Thymus (tissue), 11 donors: ENCODE data around the gene SSR3. TPM values are rescaled to one million over a fixed set of nuclear protein-coding genes. Genes with fewer than 3 reads are reported as not detected.

Experiments used
- DNase-seq, 9 donors: peaks; one replicate each; pipeline ENCODE4 v3.0.0-alpha.2; 2013; ENCODE audit warnings: low spot score in 9 of 9, low read depth in 6 of 9, missing footprints in 1 of 9
- H3K27ac ChIP-seq, 2 donors: one replicate each; pipeline ENCODE4 v1.5.1; 2013; ENCODE audit warnings: control low read depth in 1 of 2, low read depth in 1 of 2, low read length in 1 of 2, mild to moderate bottlenecking in 1 of 2, moderate library complexity in 1 of 2
- H3K27me3 ChIP-seq, 2 donors: one replicate each; pipeline ENCODE4 v1.5.1; 2013; ENCODE audit warnings: low read length in 1 of 2; ENCODE audit not compliant: control insufficient read depth in 2 of 2, insufficient read depth in 1 of 2
- H3K36me3 ChIP-seq, 2 donors: one replicate each; pipeline ENCODE4 v1.5.1; 2013; ENCODE audit warnings: low read length in 1 of 2, mild to moderate bottlenecking in 1 of 2, moderate library complexity in 1 of 2; ENCODE audit not compliant: control insufficient read depth in 2 of 2, insufficient read depth in 2 of 2
- H3K4me1 ChIP-seq, 2 donors: one replicate each; pipeline ENCODE4 v1.5.1; 2013; ENCODE audit warnings: low read length in 2 of 2; ENCODE audit not compliant: control insufficient read depth in 2 of 2, insufficient read depth in 2 of 2
- H3K4me3 ChIP-seq, 2 donors: one replicate each; pipeline ENCODE4 v1.5.1; 2013; ENCODE audit warnings: low read length in 2 of 2, control low read depth in 1 of 2, mild to moderate bottlenecking in 1 of 2
- H3K9me3 ChIP-seq, 2 donors: one replicate each; pipeline ENCODE4 v1.5.1; 2013; ENCODE audit warnings: low read length in 1 of 2, mild to moderate bottlenecking in 1 of 2; ENCODE audit not compliant: control insufficient read depth in 2 of 2, insufficient read depth in 1 of 2
- WGBS: extraction: QIAGEN DNeasy Blood & Tissue Kit; methylation state at CpG from one replicate; pipeline ENCODE4 v1.1.7; 2013; 5-methylcytosine and 5-hydroxymethylcytosine counted together
- polyA plus RNA-seq: library from polyadenylated mRNA; stranded (reverse); fragments of 200-250 nt; gene quantifications from one replicate; pipeline ENCODE4 v1.2.3, GENCODE V29; 2013
- total RNA-seq: library from RNA; stranded (reverse); fragments of 120-200 nt; gene quantifications from one replicate; pipeline ENCODE4 v1.2.4, GENCODE V29; 2013
- donor health status: healthy.

The SSR3 gene
- total and polyA plus RNA-seq, 2 donors: 79.1 to 83.6 TPM

DNA sequence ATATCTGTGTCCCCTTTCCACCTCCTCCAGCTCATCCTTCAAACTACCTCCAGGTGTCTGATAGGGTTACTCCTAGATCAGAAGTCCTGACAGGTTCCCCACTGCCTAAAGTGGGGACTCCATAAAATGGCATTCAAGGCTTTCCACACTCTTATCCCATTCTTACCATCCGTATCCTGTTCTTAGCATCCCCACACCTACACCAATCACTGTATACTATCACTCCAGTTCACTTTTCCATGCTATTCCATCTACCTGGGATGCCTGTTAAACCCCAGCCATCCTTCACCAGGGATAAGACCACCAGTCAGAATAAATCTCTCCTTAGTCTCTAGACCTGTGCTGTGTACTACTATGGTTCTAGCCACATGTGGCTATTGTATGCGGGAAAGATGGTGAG, 19.1 kb downstream of the SSR3 start:
- H3K27me3 ChIP-seq: no peaks in the 10 kb centered on the region
- H3K9me3 ChIP-seq: no peaks in the 10 kb centered on the region
- H3K36me3 ChIP-seq: peaks cover 0 to 9% of the 10 kb centered on the region in 2 donors
- no peak overlapping the region for H3K4me3 ChIP-seq
- no peaks in the 10 kb centered on the region for H3K4me1 ChIP-seq
- 98% methylated on average over 2 of the region's 2 CpGs for WGBS
- H3K27ac ChIP-seq: no peak overlapping the region
- DNase-seq: no peak

DNA sequence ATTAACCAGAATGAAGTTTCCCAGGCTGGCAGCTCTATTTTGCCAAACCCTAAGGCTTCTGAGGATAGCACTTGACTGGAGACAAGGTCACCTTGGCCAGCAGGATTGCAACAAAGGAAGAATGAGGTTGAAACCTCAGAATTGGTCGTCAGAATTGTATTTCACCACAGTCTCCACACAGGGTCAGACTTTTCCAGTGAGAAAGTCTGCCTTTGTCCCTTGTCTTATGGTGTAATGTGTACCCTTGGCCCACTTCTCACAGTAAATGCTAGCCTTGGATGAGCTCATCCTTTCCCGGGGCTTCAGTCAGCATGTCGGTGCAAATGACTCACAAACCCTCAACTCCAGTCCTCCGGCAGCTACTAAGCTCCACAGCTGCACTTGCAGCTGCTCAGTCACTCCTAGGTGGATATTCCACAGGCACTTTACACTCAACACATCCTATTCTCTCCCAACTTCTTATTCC, 19.7 kb downstream of the SSR3 start:
- no peak for DNase-seq
- Histone ChIP-seq H3K9me3 (no peaks in the 10 kb centered on the region), H3K27me3 (no peaks in the 10 kb centered on the region), H3K27ac (no peak overlapping the region), H3K4me1 (no peaks in the 10 kb centered on the region), H3K36me3 (peaks cover 0 to 9% of the 10 kb centered on the region in 2 donors), H3K4me3 (no peak overlapping the region)
- 80% methylated on average over 4 of the region's 4 CpGs for WGBS

DNA sequence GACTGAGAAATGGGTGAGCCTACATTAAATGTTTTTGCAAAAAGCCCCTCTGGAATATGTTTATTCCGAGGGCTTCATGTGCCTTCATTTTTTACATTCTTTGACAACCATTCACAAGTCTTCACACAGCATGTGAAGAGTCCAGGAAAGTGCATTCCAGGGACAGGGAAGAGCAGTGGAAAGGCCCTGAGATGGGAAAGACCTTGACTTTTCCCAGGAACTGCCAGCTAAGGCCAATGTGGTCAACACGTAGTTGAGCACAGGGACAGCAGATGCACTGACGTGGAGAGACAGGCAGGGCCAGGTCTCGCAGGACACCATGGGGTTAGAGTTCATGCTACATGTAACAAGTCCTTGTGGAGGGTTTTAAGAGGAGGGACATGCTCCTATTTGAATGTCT, 21.7 kb downstream of the SSR3 start:
- no peak overlapping the region for H3K4me3 ChIP-seq
- over 99% methylated on average over 4 of the region's 4 CpGs for WGBS
- no peaks in the 10 kb centered on the region for H3K36me3 ChIP-seq
- no peaks in the 10 kb centered on the region for H3K9me3 ChIP-seq
- H3K27me3 ChIP-seq: peaks cover 0 to 7% of the 10 kb centered on the region in 2 donors
- H3K27ac ChIP-seq: no peak overlapping the region
- no peaks in the 10 kb centered on the region for H3K4me1 ChIP-seq
- DNase-seq: no peak

DNA sequence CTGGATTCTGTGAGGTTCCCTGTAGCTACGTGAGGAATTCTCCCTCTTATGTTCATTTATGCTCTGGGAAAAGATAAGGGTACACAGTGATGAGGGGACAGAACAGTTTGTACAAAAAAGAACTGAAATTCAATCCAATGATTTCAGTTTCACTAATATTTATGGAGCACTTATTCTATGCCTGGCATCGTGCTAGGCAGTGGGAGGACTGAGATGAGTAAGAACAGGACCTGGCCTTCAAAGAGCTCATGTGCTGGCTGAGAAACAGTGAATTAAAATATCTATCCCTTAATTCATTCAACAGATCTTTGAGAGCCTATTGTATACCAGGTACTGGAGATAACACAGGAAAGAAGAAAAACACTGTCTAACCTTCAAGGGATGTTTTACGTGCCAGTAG, 22.2 kb downstream of the SSR3 start:
- no peak overlapping the region for H3K27ac ChIP-seq
- no peaks in the 10 kb centered on the region for H3K36me3 ChIP-seq
- WGBS: 66% methylated on average over 3 of the region's 3 CpGs
- no peak for DNase-seq
- no peak overlapping the region for H3K4me3 ChIP-seq
- H3K4me1 ChIP-seq: no peaks in the 10 kb centered on the region
- peaks cover 0 to 9% of the 10 kb centered on the region in 2 donors for H3K27me3 ChIP-seq
- no peaks in the 10 kb centered on the region for H3K9me3 ChIP-seq

DNA sequence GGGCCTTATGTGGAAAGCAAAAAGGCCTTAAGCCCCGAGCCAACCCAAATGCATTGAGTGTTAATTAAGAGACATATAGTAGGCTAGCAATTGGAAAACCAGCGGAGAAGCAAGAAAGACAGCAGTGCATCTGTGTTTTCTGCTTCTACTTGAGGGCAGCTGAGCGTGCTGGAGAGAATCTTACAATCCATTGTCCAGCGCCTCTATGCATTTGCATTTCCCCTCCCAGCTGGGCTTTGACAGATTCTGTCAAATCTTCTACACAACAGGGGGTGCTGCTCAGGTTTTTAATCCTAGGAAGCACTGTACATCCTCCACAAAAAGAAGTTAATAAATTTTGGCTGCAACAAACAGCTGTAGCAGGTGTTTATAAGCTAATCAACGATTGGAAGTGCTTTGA, 23.9 kb downstream of the SSR3 start:
- Histone ChIP-seq H3K36me3 (no peaks in the 10 kb centered on the region), H3K4me1 (no peaks in the 10 kb centered on the region), H3K27me3 (peaks cover 0 to 19% of the 10 kb centered on the region in 2 donors), H3K9me3 (no peaks in the 10 kb centered on the region), H3K27ac (no peak overlapping the region), H3K4me3 (no peak overlapping the region)
- WGBS: 87% methylated on average over 5 of the region's 5 CpGs
- no peak for DNase-seq

DNA sequence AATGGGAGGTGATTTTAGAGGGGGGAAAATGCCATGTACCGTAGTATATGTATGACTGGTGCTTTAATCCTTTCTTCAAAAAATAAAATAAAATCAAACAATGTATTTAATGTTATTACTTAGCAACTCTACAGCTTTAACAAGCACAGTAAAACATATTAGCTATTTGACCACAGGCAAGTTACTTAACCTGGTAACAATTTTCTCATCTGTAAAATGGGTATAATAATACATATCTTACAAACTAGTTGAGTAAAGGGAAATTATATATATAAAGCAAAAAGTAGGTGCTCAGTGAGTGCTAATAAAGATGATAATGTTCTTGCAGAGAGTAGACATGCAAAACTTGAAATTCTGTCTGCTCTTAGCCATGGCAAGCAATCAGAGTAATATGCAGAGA, 27.9 kb downstream of the SSR3 start:
- H3K36me3 ChIP-seq: no peaks in the 10 kb centered on the region
- peaks cover 0 to 3% of the 10 kb centered on the region in 2 donors for H3K9me3 ChIP-seq
- H3K27me3 ChIP-seq: peaks cover 11 to 44% of the 10 kb centered on the region in 2 donors
- no peaks in the 10 kb centered on the region for H3K4me1 ChIP-seq
- WGBS: 99% methylated on average over 1 of the region's 1 CpG
- H3K27ac ChIP-seq: no peak overlapping the region
- DNase-seq: no peak
- no peak overlapping the region for H3K4me3 ChIP-seq

DNA sequence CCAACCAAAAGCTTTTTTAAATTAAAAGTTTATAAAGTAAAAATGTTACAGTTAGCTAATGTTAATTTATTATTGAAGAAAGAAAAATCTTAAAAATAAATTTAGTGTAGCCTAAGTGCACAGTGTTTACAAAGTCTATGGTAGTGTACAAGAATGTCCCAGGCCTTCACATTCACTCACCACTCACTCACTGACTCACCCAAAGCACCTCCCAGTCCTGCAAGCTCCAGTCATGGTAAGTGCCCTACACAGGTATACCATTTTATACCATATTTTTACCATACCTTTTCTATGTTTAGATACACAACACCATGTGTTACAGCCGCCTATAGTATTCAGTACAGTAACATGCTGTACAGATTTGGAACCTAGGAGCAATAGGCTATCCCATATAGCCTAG, 29.1 kb downstream of the SSR3 start:
- DNase-seq: no peak
- H3K27me3 ChIP-seq: peaks cover 11 to 56% of the 10 kb centered on the region in 2 donors
- H3K4me1 ChIP-seq: no peaks in the 10 kb centered on the region
- H3K9me3 ChIP-seq: peaks cover 0 to 3% of the 10 kb centered on the region in 2 donors
- no peak overlapping the region for H3K4me3 ChIP-seq
- no peak overlapping the region for H3K27ac ChIP-seq
- WGBS: 96% methylated on average over 1 of the region's 1 CpG
- no peaks in the 10 kb centered on the region for H3K36me3 ChIP-seq

DNA sequence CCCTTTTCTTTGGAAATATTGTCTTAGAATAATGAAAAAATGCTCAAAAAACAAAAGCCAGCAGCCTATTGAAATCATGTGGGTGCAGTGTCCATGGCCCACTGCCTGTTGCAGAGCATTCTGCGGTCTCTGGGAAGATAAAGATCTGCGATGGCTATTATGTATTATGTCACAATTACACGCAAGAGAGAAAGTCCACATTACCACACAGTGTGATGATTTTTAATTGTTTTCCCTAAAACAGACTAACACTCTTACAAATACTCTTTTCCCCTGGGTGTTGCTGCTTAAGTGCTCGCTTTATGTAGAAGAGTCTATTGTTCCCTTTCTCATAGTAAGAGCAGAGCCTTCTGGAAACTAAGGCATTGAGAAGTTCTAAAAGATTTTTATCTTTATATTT, 32.2 kb downstream of the SSR3 start:
- Histone ChIP-seq H3K4me1 (no peaks in the 10 kb centered on the region), H3K27me3 (peaks cover 11 to 65% of the 10 kb centered on the region in 2 donors), H3K9me3 (peaks cover 0 to 3% of the 10 kb centered on the region in 2 donors), H3K4me3 (no peak overlapping the region), H3K27ac (no peak overlapping the region), H3K36me3 (no peaks in the 10 kb centered on the region)
- WGBS: 99% methylated on average over 4 of the region's 4 CpGs
- DNase-seq: no peak

DNA sequence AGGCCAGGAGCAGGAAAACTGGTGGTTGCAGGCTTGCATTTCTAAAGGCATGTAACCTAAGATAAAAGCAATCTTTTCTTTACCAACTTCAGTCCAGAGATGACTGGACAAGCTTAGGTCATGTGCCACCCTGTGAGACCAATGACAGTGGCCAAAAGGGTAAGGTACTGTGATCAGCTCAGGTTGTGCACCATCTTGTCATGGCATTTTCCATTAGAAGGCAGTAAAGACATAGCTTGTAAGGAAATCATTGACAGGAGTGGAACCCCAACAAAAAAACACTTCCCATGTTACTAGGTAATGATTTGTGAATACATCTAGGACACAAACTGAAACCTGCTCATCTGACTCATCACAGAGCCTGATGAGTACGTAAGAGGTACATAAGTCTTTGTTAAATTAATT, 35.2 kb downstream of the SSR3 start:
- H3K4me1 ChIP-seq: no peaks in the 10 kb centered on the region
- DNase-seq: no peak
- WGBS: 96% methylated on average over 1 of the region's 1 CpG

DNA sequence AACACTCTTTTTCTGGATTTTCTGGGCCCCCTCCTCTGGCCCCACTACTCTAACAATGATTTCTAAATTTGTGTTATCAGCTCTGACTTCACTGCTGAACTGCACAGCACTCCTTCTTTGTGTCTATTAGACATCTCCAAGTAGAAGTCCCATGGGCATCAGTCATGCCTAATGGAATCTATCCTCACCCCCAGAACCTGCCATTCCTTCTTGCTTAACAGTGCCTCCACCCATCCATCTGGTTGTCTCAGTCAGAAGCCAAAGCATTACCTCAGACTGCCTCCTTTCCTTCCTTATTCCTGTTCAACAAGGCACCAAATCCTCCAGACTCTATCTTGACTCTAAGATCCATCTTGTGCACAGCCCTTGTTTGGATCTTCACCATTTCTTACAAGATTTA, 36.2 kb downstream of the SSR3 start:
- Histone ChIP-seq H3K27me3 (peaks cover 5 to 53% of the 10 kb centered on the region in 2 donors), H3K4me1 (no peaks in the 10 kb centered on the region), H3K9me3 (no peaks in the 10 kb centered on the region), H3K36me3 (no peaks in the 10 kb centered on the region), H3K4me3 (no peak overlapping the region), H3K27ac (no peak overlapping the region)
- DNase-seq: no peak

More for the DNA sequence above, 35.2 kb downstream of the SSR3 start:
- Histone ChIP-seq H3K9me3 (peaks cover 0 to 3% of the 10 kb centered on the region in 2 donors), H3K4me3 (no peak overlapping the region), H3K27me3 (peaks cover 11 to 60% of the 10 kb centered on the region in 2 donors), H3K27ac (no peak overlapping the region), H3K36me3 (no peaks in the 10 kb centered on the region)
